Dedifferentiated amniotic fluid mesenchymal stem cell (primary cell): ENCODE data around the gene ARL14EPL.
"Not testable (repeated sequence)": the region's sequence is repeated elsewhere in the genome, so short reads cannot be mapped to it uniquely, and the experiment has no call there.

ENCODE experiments used
- DNase-seq: peaks from one replicate; pipeline ENCODE4 v3.0.0-alpha.2; 2016; ENCODE audit errors: extremely low spot score

Gene ARL14EPL

DNA sequence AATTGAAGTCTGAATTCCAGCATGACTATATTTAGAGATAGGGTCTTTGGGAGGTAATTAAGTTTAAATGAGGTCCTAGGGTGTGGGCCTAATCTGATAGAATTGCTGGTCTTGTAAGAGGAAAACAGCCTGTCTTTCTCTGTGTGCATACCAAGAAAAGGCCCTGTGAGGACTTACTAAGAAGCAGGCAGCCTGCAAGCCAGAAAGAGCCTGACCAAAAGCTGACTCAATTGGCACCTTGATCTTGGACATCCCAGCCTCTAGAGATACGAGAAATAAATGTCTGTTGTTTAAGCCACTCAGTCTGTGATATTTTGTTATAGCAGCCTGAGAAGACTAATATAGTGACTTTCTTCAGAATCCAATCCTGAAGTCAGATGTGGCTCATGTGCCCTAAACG, 14.6 kb downstream of the ARL14EPL start:
- DNase-seq = no peak

DNA sequence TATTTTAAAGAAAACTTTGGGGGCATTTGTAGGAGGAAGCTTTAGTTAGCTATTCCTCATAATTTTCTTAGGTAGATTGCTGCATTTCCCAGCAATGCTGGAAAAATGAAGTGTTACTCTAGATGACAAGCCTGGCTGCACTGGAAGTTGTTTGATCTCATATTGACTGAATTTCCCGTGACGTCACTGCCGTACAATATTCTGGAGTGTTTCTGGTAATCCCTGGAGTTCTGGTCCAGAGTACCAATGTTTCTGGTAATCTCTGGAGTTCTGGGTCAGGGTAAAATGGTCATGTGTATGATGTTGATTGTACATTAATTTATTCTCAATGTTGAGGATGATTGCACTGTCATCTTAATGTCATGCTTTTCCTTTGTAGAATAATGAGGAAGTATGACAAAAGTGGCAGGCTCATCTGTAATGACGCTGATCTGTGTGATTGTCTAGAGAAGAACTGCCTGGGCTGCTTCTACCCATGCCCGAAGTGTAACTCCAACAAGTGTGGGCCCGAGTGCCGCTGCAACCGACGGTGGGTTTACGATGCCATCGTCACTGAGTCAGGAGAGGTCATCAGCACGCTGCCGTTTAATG, 26.2 kb downstream of the ARL14EPL start:
- DNase-seq = no peak

DNA sequence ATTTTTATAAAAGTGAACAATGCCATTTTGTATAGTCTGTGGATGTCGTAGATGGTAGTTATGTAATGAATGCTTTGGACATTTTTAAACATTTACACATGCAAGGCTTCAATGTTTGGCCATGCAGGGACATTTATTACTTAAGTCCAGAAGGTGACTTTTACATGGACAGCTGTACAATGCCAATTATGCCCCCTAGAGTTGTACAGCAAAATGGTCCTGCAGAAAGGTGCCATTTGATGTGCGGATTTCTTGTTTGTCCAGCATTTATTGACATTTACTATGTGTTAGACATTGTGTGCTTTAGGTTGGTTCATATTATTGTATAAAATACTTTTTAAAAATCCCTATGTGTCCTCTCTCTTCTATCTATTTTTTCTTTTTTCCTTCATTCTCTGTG, 30.1 kb downstream of the ARL14EPL start:
- no peak for DNase-seq

DNA sequence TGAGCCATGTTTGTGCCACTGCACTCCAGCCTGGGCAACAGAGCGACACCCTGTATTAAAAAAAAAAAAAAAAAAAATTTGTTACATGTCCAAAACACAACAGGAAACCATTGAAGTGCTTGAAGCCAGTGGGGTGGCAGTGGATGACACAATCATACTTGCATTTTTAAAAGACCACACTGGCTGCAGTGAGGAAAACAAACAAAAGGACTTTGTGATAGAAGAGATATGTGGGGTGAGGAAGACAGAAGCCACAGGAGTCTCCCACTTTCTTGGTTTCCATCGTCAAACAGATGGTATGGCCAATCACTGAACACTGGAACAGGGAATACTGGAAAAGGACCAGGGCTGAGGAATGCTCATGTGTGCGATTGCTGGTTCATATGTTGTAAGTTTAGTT, 31.7 kb downstream of the ARL14EPL start:
- DNase-seq = no peak

DNA sequence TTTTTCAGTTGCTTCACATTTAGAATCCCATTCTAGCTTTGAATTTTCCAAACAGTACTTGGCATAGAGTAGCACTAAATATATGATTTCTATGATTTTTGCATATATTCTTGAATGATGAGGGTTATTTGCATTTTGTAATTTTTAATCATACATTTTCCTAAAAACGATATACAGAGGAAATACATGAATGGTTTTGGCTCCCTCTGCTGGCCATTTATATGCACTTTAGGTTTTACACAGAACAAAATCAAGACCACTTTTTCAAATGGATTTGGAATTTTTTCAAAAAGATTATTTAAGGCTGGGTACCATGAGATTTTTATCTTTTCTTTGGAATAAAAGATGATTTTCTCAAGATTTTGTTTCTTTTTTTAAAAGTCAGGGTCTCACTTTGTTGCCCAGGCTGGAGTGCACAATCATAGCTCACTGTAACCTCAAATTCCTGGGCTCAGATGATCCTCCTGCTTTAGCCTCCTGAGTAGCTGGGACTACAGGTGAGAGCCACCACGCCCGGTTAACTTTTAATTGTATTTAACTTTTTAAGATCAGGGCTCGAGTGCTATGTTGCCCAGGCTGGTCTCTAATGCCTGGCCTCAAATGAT, 35.9 kb downstream of the ARL14EPL start:
- peak; percentile 78 for DNase-seq

DNA sequence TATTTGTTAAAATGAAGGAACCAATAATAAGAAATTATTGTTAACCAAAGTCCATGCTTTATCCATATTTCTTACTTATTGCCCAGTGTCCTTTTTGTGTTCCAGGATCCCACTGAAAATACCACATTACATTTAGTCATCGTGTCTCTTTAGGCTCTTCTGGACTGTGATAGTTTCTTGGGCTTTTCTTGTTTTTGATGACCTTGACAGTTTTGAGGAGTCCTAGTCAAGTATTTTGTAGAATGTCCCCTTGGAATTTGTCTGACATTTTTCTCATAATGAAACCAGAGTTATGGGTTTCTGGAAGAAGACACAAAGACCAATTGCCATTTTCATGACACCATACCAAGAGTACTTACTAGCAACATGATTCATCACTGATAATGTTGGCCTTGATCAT, 38.9 kb downstream of the ARL14EPL start:
- DNase-seq = no peak

DNA sequence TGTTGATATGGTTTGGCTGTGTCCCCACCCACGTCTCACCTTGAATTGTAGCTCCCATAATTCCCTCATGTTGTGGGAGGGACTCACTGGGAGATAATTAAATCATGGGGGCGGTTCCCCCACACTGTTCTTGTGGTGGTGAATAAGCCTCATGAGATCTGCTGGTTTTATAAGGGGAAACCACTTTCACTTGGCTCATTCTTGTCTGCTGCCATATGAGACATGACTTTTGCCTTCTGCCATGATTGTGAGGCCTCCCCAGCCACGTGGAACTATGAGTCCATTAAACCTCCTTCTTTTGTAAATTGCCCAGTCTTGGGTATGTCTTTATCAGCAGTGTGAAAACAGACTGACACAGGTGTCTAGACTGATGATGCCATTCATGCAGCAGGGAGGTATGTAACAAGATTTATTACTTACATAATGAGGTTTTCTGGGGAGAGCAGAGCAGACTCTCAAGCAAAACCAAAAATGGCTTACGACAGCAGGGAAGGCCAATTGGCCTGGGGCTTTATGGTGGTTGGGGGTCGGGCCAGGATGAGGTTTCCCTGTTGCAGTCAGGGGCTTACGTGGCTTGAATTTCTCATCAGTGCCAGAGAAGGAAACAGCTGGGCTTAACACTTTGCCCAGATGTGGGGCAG, 43.0 kb downstream of the ARL14EPL start:
- no peak for DNase-seq

DNA sequence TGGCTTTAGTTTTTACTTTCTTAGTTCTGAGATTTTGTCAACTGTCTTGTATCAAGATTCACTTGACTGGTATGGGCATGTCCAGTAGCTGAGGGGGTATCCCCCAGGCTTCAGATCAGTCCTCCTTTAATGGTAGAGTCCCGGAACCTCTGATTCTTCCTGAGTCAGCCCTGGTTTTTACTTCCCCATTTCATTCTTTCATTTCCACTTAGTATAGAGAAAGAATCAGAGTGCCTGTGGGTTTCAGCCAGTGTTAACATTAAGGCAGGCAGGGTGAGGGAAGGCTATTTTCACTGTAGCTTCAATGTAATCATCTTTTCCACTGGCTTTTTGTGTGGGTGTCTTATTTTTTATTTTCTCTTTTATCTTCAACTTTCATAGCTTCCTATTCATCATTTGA, 44.2 kb downstream of the ARL14EPL start:
- no peak for DNase-seq

DNA sequence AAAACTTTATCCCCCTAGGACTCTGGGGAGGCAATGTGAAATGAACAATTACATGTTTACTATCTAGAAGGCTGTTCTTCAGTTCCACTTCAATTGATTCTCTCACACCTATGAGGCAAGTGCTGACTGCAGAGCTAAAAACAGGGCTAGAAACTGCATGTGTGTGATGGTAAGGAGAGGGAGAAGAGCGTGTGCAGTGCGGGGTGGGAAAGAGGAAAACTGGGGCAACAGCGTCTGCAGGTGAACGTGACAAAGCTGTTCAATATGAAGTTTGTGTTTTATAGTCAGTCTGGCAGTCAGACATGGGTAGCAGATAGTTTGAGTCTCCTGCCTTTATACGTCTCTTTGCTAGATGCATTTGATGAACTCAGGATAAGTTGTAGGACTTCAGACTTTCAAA, 45.9 kb downstream of the ARL14EPL start:
- no peak for DNase-seq

DNA sequence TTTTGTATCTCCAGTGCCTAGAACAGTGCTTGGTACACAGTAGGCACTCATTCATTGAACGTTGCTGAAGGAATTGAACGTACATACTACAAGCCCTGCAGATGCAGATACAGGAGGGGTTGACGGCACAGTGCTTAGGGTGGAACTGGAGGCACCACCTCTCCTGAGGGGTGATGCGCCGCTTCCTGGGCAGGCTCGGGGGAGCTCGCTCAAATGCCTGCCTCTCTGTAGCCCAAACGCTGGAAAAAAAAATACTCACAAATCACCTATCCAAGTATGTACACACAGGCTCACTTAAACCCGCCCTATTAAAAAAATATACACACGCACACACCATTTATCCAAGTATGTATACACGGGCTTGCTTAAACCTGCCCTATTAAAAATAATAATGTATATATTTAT, 52.0 kb downstream of the ARL14EPL start:
- no peak for DNase-seq

DNA sequence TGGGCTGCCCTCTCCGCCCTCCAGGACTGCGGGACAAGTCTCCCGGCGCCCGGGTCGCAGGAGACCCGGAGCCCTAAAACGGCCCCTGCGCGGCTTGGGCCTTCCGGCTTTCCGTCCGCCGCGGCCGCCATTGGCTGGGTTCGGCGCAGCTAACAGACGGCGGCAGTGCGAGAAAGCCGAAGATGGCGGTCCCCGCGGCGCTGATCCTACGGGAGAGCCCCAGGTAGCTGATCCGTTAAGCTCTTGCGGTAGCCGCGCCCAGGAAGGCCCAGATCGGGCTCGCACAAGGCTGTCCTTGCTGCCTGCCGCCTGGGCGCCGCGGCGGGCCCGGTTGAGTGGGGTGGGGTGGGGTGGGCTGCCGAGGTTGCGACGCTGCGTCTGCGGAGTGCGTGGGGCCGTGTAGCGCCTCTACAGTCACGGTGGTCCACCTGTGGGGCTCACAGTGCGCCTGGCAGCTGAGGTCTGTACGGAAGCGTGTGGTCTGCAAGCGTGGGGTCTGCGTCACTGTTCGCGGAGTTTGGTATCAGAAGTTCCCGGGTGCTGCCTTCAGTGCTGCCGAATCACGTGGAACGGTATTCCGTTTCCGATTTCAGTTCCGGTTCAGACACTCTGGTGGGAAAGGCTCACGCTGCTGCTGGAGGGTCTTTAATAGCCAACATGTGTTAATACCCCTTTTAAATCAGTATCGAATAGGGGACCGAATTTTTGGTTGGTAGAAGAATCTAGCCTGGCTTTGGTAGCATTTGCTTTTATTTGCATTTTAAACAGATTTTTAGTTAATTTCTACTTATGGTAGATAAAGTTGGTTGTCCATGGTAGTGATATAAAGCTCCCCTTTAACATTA, 52.8 kb downstream of the ARL14EPL start, which contains the start of gene COMMD10:
COMMD10 (plus strand) TSS at position 155 of the 845 bp plus-strand sequence.
- DNase-seq = peak; percentile 78

DNA sequence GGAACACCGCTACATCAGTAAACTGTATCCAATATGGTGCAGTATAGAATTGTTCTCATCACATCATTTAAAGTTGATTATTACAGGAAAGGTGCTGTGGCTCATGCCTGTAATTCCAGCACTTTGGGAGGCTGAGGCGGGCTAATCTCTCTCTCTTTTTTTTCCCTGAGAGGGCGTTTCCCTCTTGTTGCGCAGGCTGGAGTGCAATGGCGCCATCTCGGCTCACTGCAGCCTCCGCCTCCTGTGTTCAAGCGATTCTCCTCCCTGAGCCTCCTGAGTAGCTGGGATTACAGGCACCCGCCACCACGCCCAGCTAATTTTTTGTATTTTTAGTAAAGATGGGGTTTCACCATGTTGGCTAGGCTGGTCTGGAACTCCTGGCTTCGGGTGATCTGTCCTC, 54.0 kb downstream of the ARL14EPL start:
- not testable (repeated sequence) for DNase-seq

DNA sequence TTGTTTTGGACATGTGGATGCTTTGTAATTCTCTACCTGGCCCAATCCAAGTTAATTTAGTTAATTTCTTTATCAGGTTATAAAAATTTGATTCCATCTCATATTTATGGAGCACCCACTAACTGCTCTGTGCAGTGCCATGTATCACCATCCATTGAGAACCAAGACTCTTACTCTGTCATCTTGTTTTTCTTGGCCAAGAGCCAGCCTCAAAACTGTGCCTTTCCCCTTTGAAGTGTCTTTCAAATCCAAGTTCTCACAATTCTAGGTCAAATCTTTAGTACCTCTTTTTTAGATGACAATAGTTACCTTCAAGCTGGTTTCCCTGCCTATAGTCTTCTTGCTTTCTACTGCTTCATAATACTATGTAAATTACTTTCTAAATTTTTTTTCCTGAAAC, 55.8 kb downstream of the ARL14EPL start:
- DNase-seq = no peak

DNA sequence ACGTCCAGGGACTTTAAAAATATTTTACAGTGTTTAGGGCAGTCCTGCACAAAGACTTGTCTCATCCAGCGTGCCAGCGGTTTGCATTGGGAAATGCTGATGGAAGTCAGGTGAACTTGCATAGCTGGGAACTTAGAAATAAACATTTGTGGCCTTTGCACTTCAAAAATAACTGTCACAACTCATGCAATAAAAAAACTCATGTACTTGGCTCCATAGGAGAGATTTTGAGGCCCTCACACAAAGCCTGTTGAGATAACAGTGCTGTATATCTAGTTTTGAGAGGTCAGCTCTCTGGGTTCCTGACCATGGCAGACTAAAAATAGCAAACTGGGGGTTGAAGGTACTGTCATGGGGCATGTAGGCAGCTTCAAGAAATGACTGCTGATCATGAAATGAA, 58.0 kb downstream of the ARL14EPL start:
- no peak for DNase-seq

DNA sequence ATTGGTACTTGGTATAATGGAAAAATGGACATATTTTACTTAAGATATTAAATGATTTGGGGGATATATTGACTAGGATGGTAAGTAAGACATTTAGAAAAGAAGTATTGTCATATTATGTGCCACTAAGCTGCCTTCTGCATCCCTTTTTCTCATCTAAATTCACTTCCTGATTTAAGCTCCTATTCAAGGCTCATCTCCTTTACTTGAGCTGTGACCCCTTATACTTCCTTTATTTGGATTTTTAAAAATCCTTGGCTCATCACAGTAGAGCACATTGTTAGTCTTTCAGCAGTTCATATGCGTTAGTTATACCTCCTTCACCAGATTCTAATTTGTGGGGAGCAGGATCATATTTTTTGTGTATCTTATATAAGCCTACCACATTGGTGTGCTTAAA, 59.1 kb downstream of the ARL14EPL start:
- no peak for DNase-seq

DNA sequence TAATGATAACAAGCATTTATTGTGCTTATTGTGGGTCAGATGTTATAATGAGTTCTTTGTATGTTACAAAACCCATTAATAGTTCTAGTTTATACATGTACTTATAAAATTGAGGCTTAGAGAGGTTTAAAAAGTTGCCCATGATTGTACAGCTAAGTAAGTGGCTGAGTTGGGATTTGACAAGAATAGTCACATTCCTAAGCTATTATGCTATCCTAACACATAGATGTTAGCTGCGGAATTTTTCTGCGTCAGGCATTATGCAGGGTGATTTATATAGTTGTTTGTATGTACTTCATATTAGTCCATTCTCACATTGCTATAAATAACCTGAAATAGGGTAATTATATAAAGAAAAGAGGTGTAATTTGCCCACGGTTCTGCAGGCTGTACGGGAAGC, 65.0 kb downstream of the ARL14EPL start:
- DNase-seq = no peak

DNA sequence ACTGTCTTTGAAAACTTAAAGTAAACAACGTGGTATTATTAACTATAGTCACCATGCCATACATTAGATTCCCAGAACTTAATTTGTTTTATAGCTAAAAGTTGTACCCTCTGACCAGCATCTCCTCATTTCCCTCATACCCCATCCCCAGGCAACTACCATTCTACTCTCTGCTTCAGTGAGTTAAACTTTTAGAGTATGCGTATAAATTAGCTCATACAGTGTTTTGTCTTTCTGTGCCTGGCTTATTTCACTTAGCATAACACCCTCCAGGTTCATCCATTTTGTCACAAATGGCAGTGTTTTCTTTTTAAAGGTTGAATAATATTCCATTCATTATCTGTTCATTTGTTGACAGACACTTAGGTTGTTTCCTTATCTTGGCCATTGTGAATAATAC, 66.7 kb downstream of the ARL14EPL start:
- no peak for DNase-seq

DNA sequence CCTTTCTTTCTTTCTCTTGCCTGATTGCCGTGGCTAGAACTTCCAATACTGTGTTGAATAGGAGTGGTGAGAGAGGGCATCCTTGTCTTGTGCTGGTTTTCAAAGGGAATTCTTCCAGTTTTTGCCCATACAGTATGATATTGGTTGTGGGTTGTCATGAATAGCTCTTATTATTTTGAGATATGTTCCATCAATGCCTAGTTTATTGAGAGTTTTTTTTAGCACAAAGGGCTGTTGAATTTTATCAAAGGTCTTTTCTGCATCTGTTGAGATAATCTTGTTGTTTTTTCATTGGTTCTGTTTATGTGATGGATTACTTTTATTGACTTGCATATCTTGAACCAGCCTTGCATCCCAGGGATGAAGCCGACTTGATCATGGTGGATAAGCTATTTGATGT, 72.7 kb downstream of the ARL14EPL start:
- DNase-seq = not testable (repeated sequence)
